CD4-positive, alpha-beta T cell treated with Interleukin-17A for 4 hours (primary cell): Measurements from ENCODE around the gene MRPL34.

Source experiments
- DNase-seq: peaks from one replicate; pipeline ENCODE4 v3.0.0-alpha.2; 2020; ENCODE audit warnings: mixed read lengths

MRPL34 gene

GRCh38 chr19:17347361-17347760, 41.7 kb downstream of the MRPL34 start:
- DNase-seq: no peak

GRCh38 chr19:17347877-17348276, 42.2 kb downstream of the MRPL34 start:
- DNase-seq: no peak

GRCh38 chr19:17348700-17349099, 43.0 kb downstream of the MRPL34 start:
- no peak for DNase-seq

GRCh38 chr19:17351815-17352435, 46.3 kb downstream of the MRPL34 start:
- no peak for DNase-seq

GRCh38 chr19:17352608-17353280, 47.1 kb downstream of the MRPL34 start:
- DNase-seq: no peak

GRCh38 chr19:17353386-17353785, 47.7 kb downstream of the MRPL34 start:
- no peak for DNase-seq
